HG02938 (cell line): Measurements from ENCODE around the gene NLN.
"Not testable (repeated sequence)": the region's sequence is repeated elsewhere in the genome, so short reads cannot be mapped to it uniquely, and the experiment has no call there.

ENCODE experiments used
- ATAC-seq: cut with Tn5 transposase; IDR thresholded peaks from one replicate; pipeline ENCODE4 v1.9.1; 2021; ENCODE audit warnings: mild to moderate bottlenecking, moderate library complexity; ENCODE audit not compliant: unreplicated experiment

NLN gene

DNA sequence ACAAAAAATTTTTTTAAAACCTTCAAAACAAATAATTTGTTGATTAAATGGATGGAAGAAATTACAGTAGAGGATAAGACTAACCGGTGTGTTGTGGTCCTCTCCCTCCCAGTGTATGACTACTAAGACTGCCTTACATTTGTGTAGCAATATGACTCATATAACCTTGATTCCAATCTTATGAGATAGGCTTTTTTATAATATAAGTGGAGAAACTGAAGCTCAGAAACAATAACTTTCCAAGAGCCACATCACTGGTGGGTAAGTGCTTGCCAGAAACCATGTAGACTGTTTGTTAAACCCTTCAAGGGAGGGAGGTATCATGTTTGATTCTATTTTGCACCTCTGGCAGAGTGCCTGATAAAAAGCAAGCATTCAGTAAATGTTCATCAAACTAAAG is 47.5 kb downstream of the NLN start:
- ATAC-seq, result no peak

DNA sequence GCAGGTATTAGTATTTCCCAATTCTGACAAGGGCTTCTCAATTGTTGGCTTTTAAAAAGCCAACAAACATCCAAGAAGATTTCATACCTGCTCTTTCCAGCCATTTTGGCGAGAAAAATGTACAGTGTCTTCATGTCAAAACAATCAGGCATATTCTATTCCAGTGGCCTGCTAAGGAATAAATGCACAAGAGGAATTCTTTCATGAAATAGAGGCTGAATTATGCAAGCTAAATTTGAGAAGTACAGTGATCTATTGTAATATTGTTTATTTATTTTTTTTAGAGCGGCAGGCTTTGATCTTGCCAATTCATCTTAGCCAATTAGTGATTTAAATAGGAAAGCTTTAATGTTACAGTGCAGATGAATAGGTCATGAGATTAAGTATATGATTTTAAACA is 49.3 kb downstream of the NLN start:
- no peak for ATAC-seq

- not testable (repeated sequence) for ATAC-seq
Measured at GRCh38 chr5:65772963-65773362, 51.0 kb downstream of the NLN start.

DNA sequence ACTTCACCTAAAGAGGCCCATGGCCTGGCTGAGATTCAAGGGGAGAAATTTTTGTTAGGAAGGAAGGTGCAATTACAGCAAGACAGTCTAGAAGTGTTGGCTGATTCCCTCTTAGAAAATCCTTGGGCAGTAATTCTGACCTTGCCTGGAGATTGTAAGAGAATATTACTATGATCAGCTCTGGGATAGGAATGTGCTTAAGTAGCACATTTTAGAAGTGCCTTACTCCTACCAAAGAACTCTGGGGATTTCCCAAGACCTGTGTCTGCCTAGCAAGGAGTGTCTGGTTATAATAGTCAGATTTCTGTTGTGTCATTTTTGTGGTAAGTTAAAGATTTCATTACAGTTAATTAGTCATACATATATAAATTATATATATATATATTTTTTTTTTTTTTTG is 52.3 kb downstream of the NLN start:
- no peak for ATAC-seq

DNA sequence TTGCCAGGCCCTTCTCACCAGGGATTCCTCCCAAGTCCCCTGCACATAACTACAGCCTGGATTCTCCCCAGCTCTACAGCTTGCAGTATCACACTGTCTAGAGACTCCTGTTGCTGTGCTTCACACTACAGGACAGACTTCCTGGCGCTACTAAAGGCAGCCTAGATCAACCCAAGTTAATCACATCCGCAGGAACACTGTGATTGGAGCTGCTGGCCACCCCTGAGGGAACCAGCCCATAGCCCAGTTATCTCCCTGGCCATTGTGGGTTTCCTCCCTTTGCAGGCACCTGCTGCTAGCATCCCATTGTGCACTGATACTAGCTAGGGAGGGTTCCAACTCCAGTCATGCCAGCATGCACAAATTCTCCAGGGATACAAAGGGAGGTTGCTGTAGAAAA is 53.5 kb downstream of the NLN start:
- no peak for ATAC-seq

GRCh38 chr5:65776441-65777141 is 54.6 kb downstream of the NLN start:
- ATAC-seq, result no peak

DNA sequence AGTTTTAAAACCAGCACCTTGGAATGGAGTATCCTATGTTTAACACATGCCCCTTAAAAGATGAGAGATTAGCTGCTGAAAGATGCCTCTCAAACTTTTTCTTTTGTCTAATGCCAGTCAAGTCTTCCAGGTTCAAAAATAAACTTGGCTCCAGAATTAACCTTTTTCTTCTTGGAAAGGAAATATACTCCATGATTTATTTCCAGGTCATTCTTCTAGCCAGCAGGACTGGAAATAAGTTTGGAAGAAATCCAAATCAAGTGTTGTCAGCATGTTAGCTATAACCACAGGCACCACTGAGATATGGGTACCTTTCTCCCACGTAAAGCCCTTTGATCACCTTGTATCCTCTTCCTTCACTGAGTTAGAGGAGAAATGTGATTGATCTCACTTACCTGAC is 56.1 kb downstream of the NLN start:
- no peak for ATAC-seq

DNA sequence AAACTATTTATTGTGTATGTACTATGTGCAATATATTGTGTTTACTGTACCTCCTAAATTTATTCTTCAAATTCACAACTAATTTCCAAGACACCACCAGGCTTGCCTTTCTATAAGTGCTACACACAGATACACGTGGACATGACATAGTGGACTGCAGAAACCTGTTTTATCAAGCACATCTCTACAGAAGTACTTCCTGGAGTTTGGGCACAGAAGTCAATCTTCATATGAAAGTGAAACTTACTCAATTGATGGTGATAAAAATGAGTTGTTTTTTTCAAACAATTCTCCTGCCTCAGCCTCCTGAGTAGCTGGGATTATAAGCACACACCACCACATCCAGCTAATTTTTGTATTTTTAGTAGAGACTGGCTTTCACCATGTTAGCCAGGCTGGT is 57.6 kb downstream of the NLN start:
- ATAC-seq, result peak; percentile 71

DNA sequence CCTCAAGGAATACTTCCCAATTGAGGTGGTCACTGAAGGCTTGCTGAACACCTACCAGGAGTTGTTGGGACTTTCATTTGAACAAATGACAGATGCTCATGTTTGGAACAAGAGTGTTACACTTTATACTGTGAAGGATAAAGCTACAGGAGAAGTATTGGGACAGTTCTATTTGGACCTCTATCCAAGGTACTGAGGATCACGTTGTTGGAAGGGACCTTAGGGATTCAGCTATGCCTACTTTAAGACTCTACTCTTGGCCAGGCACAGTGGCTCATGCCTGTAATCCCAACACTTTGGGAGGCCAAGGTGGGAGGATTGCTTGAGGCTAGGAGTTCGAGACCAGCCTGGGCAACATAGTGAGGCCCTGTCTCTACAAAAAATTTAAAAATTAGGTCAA is 66.3 kb downstream of the NLN start:
- ATAC-seq, result not testable (repeated sequence)

DNA sequence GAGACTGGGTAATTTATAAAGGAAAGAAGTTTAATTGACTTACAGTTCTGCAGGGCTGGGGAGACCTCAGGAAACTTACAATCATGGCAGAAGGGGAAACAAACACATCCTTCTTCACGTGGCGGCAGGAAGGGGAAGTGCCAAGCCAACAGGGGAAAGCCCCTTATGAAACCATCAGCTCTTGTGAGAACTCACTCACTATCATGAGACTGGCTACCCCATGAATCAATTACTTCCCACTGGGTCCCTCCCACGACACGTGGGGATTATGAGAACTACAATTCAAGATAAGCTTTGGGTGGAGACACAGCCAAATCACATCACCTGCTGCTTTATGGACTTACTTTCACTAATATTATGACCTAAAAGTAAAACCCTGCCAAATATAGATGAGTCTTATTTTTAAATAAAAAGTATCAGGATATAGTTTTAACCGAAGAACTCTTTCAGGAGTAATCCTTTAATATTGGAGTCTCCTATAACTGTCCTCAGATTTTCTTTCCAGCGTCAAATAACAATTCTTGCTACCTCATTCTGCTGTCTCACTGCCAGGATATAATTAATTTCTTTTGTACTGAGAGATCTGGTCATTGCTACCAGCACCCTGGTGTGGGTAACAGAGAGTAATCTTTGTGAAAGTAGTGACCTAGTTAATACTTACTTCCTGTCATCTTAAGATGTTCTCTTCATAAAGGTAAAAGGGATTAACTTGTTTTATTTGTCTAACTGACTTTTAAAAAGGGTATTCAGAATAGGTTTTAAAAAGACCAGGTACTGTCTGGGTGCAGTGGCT is 68.6 kb downstream of the NLN start:
- no peak for ATAC-seq

DNA sequence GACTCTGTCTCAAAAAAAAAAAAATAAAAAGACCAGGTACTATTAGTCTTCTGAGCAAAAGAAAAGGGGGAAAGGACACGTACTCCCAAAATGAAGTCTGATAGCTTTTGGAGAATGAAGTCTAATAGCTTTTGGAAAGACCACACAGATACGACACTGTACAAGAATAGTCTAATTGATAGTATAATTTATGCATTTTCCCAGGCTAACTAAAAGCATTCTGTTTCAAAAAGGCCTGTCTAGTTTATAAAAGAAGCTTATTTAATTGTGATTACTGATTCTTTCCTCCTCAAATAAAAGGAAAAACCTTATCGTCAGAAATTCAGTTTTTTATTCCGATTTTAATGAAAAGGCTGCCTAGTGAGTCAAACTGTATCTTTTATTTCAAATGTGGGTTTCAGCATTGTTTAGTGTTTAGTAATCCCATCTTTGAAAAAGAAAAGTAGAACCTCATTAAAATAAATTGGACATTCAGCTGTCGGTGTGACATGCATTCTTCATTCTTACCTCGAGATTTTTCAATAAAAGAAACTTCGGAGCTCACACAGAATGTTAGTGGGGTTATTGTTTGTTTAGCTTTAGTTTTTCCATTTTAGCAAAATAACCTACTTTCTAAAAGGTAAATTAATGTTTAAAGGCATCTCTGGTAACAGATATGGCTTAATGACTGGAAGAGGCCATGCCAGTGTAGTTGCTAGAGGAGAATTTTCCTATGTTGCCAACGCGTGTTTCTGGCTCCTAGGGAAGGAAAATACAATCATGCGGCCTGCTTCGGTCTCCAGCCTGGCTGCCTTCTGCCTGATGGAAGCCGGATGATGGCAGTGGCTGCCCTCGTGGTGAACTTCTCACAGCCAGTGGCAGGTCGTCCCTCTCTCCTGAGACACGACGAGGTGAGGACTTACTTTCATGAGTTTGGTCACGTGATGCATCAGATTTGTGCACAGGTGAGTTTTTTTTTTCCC is 70.0 kb downstream of the NLN start:
- no peak for ATAC-seq

GRCh38 chr5:65796269-65796668 is 74.3 kb downstream of the NLN start:
- no peak for ATAC-seq

GRCh38 chr5:65796751-65797316 is 74.8 kb downstream of the NLN start:
- no peak for ATAC-seq

DNA sequence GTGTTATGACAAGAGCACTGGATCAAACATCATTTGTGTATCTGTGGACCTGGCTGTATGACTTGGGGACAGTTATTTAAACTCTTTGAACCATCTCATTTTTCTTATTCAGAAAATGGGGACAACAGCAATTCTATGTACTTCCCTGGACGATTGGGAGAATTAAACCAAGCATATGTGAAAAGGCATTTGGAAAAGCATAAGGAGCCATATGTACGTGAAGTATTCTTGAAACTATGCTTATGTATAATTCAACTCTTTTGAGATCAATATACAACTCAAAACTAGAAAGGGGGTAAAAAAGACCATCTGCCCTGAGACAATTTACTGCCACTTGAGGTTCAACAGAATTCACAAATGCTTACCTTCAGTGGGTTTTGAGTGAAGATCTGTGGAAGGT is 75.5 kb downstream of the NLN start:
- ATAC-seq, result no peak

GRCh38 chr5:65799857-65800256 is 77.9 kb downstream of the NLN start:
- no peak for ATAC-seq

- no peak for ATAC-seq
Measured at GRCh38 chr5:65800775-65801174, 78.8 kb downstream of the NLN start.

- no peak for ATAC-seq
Measured at GRCh38 chr5:65801352-65801783, 79.4 kb downstream of the NLN start.

GRCh38 chr5:65802080-65802479 is 80.1 kb downstream of the NLN start:
- no peak for ATAC-seq

- ATAC-seq, result no peak
Measured at GRCh38 chr5:65802820-65803219, 80.8 kb downstream of the NLN start.

DNA sequence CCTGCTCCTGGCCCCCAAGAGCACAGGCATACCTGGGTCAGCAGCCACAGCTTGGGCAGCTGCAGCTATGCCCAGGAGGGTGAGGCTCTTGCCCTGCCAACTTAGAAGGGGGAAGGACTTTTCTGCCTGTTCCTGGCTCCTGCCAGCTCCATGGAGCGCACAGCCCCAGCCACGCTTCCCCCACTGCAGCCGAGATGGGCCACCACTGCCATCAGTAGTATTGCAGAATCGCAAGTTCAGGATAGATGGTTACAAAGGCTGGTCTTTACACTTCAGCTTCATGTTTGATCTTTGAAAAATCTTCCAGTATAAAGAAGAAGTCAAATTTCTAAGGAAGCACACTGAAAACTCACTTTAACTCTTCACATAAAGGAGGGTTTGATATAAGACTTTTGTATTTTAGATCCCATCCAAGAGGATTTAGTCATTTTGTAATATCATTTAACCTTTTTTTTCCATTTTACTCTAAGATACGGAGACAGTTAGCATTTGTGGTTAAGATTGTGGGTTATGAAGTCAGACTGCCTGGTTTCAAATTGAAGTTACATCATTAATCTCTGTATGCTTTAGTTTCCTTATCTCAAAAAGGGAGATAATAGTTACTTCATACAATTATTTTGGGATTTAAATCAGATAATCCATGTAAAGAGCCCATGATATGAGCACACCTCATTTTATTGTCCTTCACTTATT is 81.8 kb downstream of the NLN start:
- ATAC-seq, result no peak
